ENCODE results near the gene COLQ.

The COLQ gene

DNA sequence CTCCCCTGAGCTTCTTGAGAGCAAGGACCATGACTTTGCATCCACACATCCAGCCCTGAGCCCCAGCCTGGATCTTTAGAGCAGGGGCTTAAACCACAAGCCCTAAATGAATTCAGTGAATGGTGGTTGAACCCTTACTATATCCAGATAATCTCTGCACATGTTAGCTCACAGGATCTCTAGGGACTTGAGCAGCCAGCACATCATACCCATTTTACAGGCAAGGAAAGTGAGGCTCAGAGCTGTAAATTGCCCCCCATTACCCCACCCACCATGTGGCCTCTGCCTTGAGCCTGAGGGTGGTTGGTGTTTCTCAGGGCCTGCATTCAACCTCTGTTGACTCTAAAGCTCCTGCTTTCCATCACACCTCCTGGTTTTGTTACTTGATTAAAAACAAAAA, 66.5 kb downstream of the COLQ start:
- no peak for DNase-seq (ENCODE audit: low spot score)

DNA sequence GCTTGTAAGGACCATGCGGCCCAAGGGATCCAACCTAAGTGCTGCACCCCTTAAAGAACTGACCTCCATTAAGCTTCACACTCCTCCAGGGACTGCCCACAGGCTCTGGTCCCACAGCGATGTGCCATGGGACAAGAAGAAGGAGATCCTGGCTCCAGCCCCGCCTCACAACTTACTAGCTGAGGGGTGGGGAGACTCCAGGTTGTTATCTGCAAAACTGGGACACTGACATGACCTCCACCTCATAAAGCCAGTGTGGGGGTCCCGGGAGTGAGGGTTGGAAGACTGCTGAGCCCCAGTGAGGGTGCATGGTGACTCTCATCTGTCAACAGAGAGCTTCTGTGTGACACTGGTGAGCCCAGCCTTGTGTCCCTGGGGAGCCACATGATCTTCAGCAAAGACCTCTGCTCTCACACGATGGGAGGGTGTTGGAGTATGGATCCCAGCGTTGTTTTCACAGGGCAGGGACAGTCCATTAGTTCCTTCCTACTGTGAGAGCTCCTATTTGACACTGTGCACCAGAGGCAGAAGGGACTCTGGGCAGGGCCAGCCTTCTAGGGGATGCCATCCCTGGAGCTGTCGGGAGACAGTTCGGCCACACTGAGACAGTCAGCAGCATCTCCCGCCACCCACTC, 67.4 kb downstream of the COLQ start:
- no peak for DNase-seq (ENCODE audit: low spot score)

DNA sequence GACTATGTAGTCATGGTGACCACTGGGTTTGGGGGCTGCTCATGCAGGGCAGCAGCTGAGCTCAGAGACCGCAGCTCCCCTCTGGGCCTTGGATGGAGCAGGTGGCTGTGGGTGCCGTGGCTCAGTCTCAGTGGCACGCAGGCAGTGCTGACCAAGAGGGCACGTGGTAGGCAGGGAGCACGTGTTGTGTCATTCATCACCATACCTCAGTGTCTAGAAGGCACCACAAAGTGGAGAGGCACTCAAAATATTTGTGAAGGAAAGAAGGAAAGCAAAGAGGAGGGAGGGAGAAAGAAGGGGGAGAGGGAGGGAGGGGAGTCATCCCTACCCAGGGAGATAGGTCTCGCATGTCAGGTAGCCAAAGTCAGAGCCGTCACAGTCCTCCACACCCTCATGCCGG, 68.0 kb downstream of the COLQ start:
- no peak for DNase-seq (ENCODE audit: low spot score)

- DNase-seq (ENCODE audit: low spot score) = no peak
These were observed 68.5 kb downstream of the COLQ start for GRCh38 chr3:15452961-15453360.

GRCh38 chr3:15452156-15452555, 69.3 kb downstream of the COLQ start:
- DNase-seq (ENCODE audit: low spot score) = no peak

DNA sequence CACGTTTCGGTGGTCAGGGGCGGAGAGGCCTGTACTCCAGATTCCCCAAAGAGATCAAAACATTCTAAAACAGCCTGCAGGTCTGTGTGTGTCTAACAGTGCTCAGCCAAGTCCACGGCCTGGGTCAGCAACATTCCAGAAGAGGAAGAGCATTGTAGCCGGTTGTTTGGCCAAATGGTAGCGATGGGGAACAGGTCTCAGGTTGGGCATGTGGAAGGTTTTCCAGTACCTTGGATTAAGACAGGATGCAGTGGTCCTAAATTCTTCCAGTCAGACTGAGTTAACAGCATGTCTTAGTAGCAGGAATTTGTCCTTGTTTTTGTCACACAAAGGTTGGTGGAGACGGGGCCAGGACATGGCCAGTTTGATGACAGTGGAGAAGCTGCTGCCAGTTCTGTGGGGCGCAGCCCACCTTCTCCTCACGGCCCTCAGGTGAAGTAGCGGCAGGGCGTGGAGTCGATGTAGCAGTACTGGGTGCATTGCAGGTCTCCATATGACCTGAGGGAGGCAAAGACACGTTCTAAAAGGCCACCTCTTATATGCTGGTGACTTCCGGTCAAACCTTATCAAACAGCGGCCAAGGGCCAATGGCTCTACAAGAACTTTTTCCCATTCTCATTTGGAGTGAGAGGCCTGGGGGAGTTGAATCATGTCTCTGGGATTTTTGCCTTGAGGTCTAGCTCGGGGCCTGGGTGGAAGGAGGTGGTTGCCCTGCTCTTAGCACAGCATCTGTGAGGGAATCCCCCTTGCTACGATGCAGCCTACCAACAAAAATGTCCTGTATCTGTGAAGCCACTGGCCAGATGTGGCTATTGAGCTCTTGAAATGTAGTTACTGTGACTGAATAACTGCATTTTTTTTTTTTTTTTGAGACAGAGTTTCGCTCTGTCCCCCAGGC, 70.0 kb downstream of the COLQ start:
- no peak for DNase-seq (ENCODE audit: low spot score)

GRCh38 chr3:15450438-15451215, 70.9 kb downstream of the COLQ start:
- DNase-seq (ENCODE audit: low spot score) = no peak

DNA sequence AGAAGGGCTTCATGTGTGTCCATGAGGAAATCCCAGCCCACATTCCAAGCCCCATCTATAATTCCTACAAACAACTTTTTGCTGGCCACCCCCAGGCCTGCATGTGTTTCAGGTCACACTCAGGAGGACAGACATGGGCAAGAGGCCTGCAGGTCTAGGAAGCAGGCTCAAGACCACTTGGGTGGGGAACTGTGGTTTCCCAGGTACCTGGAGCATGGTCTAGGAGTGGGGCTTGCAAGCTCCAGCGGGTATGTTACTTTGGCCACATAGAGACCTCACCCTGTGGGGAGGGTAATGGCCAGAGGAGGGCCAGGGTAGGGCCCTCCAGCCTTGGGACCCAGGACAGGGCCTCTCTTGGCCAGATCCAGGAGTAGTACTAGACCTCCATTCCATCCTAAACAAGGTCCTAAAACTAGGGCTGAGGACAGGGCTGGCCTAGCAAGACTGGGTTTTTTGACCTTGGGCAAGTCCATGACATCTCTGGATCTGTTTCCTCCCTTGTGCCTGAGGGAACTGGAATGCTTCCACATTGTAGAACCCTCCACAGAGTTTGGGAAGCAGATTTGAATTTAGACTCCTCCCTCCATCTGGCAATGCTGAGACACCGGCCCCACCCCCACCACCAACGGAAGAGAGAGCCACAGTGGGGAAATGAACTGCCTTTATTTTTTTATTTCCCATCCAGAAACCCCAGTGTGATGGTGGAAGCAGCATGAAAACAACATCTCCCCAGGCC, 71.8 kb downstream of the COLQ start:
- no peak for DNase-seq (ENCODE audit: low spot score)

- DNase-seq (ENCODE audit: low spot score) = no peak
These were observed 77.5 kb downstream of the COLQ start for GRCh38 chr3:15443826-15444524.

DNA sequence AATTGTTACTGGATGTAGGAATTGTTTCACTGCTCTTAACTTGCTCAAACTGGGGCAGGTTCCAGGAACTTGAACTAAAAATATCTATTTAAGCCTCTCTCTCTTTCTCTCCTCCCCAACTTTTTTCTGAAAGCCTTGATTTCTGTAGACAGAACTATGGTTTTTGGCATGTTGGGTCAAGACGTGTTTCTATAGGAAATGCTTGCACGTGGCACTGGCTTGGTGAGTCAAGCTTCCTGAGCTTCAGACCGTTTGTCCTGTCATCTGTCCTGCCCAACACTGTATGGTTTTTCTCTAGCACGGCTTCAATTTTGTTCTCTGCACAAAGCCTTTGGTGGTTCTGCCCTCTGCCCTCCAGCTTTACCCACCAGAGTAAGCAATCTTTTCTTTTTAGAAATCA, 80.6 kb downstream of the COLQ start:
- no peak for DNase-seq (ENCODE audit: low spot score)

DNA sequence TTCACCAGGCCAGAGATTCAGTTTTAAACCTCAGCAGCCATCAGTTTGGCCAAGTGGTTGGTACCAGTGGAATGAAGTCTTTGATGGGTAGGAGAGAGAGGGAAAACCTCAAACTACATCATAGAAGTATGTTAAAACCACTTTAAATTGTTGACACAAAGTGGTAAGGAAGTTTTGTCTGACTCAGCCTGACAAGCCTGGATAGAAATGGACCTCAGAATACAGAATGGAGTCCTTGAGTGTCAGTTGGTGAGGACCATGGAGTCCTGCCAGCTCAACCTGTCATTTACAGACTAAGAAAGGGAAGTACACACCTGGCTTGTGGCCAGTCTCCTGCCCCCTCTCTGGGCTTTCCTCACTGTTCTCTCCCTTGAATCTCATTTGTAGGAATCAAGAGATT, 82.0 kb downstream of the COLQ start:
- no peak for DNase-seq (ENCODE audit: low spot score)

GRCh38 chr3:15438983-15439382, 82.5 kb downstream of the COLQ start:
- DNase-seq (ENCODE audit: low spot score) = no peak

DNA sequence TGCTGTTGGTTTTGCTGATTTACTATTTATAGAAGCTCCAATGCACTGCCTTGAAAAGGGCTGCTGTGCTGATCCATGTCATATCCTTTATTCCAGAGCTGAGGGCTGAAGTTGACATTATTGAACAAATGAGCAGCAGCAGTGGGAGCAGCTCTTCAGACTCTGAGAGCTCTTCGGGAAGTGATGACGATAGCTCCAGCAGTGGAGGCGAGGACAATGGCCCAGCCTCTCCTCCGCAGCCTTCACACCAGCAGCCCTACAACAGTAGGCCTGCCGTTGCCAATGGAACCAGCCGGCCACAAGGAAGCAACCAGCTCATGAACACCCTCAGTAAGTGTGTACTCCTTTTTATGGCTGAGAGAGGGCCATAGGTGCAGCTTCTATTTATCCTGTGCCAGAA, 85.3 kb downstream of the COLQ start:
- peak; percentile 18 for DNase-seq (ENCODE audit: low spot score)

GRCh38 chr3:15434756-15435155, 86.8 kb downstream of the COLQ start:
- DNase-seq (ENCODE audit: low spot score) = no peak

- no peak for DNase-seq (ENCODE audit: low spot score)
These were observed 88.0 kb downstream of the COLQ start for GRCh38 chr3:15433531-15433930.

DNA sequence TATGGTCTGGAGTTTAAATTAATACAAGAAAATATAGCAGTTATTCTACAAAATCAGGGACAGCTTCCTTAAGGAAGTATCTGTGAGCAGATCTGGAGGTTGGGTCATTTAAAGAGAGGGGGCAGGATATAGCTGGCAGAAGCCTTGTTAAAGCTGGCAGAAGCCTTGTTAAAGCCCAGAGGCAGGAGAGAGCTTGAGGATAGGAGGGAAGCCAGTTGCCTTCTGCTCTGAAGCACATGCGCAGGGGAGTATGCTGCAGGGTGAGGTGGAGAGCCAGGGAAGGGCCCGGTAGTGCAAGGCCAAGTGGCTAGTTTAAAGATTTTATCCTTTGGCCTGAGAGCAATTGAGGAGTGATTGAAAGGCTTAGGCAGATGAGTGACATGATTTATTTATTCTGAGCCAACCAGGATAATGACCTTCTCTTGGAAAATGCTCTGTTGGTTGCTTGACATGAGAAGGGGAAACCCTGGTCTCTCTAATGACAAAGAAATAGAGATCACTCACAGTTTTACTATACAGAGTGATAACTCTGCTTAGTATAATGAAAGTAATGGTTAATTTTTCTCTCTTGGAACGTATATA, 90.2 kb downstream of the COLQ start:
- no peak for DNase-seq (ENCODE audit: low spot score)

GRCh38 chr3:15430624-15431023, 90.9 kb downstream of the COLQ start:
- no peak for DNase-seq (ENCODE audit: low spot score)

DNA sequence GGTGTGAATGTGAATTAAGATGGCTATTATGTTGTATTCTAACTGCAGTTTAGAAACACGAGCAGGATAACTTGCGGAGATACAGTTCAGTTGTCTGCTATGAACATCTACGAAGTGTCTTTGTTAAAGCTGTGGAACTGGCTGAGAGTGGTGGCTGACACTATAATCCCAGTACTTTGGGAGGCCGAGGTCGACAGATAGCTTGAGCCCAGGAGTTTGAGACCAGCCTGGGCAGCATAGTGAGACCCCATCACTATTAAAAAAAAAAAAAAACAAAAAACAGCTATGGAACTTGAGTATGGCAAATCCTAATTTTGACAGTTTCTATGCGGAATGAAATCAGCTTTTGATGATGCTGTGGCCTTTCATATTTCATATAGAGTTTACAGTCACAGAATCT, 92.4 kb downstream of the COLQ start:
- no peak for DNase-seq (ENCODE audit: low spot score)

- DNase-seq (ENCODE audit: low spot score) = peak; percentile 17
These were observed 93.0 kb downstream of the COLQ start for GRCh38 chr3:15428539-15428938.

- DNase-seq (ENCODE audit: low spot score) = no peak
These were observed 93.5 kb downstream of the COLQ start for GRCh38 chr3:15427981-15428380.
